HG03175 (cell line): Measurements from ENCODE around the gene PRKAR1A.

Experiments
- ATAC-seq: cut with Tn5 transposase; IDR thresholded peaks from one replicate; pipeline ENCODE4 v1.9.1; 2021; ENCODE audit warnings: mild to moderate bottlenecking, moderate library complexity; ENCODE audit not compliant: unreplicated experiment

The PRKAR1A gene

GRCh38 chr17:68596411-68596945 lies 84.2 kb downstream of the PRKAR1A start:
- ATAC-seq: no peak

GRCh38 chr17:68598074-68598473 lies 85.8 kb downstream of the PRKAR1A start:
- ATAC-seq: no peak

GRCh38 chr17:68598545-68598961 lies 86.3 kb downstream of the PRKAR1A start:
- ATAC-seq: no peak

- ATAC-seq: no peak
Measured at GRCh38 chr17:68599091-68599490, 86.9 kb downstream of the PRKAR1A start.

GRCh38 chr17:68599552-68600066 lies 87.4 kb downstream of the PRKAR1A start:
- ATAC-seq: no peak

GRCh38 chr17:68600067-68600930 lies 88.1 kb downstream of the PRKAR1A start:
- ATAC-seq: no peak
